Fibroblast of lung (primary cell): ENCODE data around the gene CMC1. TPM values are rescaled to one million over a fixed set of nuclear protein-coding genes. Genes with fewer than 3 reads are reported as not detected.
A peak's percentile ranks its signal among the peaks of the same experiment; 100 is the strongest.

Source experiments
- DNase-seq, 2 donors: peaks; one replicate each; pipeline versions ENCODE4 v3.0.0 to v3.0.0-alpha.2; 2010; ENCODE audit warnings: low read depth in 2 of 2
- H2AFZ ChIP-seq: 2 replicates; pipeline ENCODE4 v1.5.1; 2012; ENCODE audit warnings: low read length, control low read depth, inconsistent platforms
- H3K27ac ChIP-seq: 2 replicates; pipeline ENCODE4 v1.5.1; 2011; ENCODE audit warnings: low read length, control low read depth; ENCODE audit not compliant: insufficient read depth
- H3K27me3 ChIP-seq: 2 replicates; pipeline ENCODE4 v1.5.1; 2011; ENCODE audit warnings: mild to moderate bottlenecking, low read length; ENCODE audit not compliant: control insufficient read depth, insufficient read depth
- H3K36me3 ChIP-seq: 2 replicates; pipeline ENCODE4 v1.5.1; 2011; ENCODE audit warnings: low read length; ENCODE audit not compliant: control insufficient read depth, insufficient read depth
- H3K4me1 ChIP-seq: 2 replicates; pipeline ENCODE4 v1.5.1; 2011; ENCODE audit warnings: low read length; ENCODE audit not compliant: control insufficient read depth, insufficient read depth; ENCODE audit errors: extremely low read depth
- H3K4me2 ChIP-seq: 2 replicates; pipeline ENCODE4 v1.5.1; 2011; ENCODE audit warnings: low read length, control low read depth; ENCODE audit not compliant: insufficient read depth; ENCODE audit errors: extremely low read depth
- H3K4me3 ChIP-seq, 4 experiments: fragments of 200-600 bp in 1 of 4; sonication (generic) in 1 of 4; replicated peaks in 1 of 4; 2 replicates each; pipeline ENCODE4 v1.5.1; 2011 to 2016; ENCODE audit warnings: low read length in 4 of 4, low read depth in 3 of 4, mild to moderate bottlenecking in 3 of 4, control low read depth in 2 of 4, inconsistent platforms in 1 of 4, mixed read lengths in 1 of 4; ENCODE audit not compliant: insufficient read depth in 1 of 4; ENCODE audit errors: control extremely low read depth in 1 of 4
- H3K79me2 ChIP-seq: 2 replicates; pipeline ENCODE4 v1.5.1; 2012; ENCODE audit warnings: mild to moderate bottlenecking, low read length, inconsistent platforms; ENCODE audit not compliant: control insufficient read depth, insufficient read depth
- H3K9ac ChIP-seq: 2 replicates; pipeline ENCODE4 v1.5.1; 2011; ENCODE audit warnings: mild to moderate bottlenecking, low read length, control low read depth; ENCODE audit not compliant: insufficient read depth
- H3K9me3 ChIP-seq: 2 replicates; pipeline ENCODE4 v1.5.1; 2012; ENCODE audit warnings: low read depth, low read length; ENCODE audit not compliant: control insufficient read depth, insufficient read depth
- H4K20me1 ChIP-seq: 2 replicates; pipeline ENCODE4 v1.5.1; 2011; ENCODE audit warnings: low read length; ENCODE audit not compliant: control insufficient read depth, insufficient read depth; ENCODE audit errors: extremely low read depth
- CTCF ChIP-seq, 2 donors: IDR thresholded peaks in 1 of 2; conservative IDR thresholded peaks in 1 of 2; 1 replicate in 1 of 2; 2 replicates in 1 of 2; pipeline ENCODE4 v1.5.1; 2011 to 2012; ENCODE audit warnings: low read length in 2 of 2, control low read depth in 1 of 2, inconsistent platforms in 1 of 2, low read depth in 1 of 2, mild to moderate bottlenecking in 1 of 2
- EZH2 ChIP-seq: IDR thresholded peaks from 2 replicates; pipeline ENCODE4 v1.5.1; 2012; ENCODE audit warnings: low read length, control low read depth, mild to moderate bottlenecking; ENCODE audit errors: missing control alignments
- polyA plus RNA-seq, 2 donors: library from polyadenylated mRNA; depleted of rRNA in 1 of 2; stranded (reverse) in 1 of 2; unstranded in 1 of 2; fragments of >200 nt; gene quantifications; 2 replicates each; pipeline ENCODE4 v1.2.1, GENCODE V29; 2011 to 2012; ENCODE audit warnings: missing spikeins in 1 of 2
- total RNA-seq: library from RNA; depleted of rRNA; stranded (reverse); fragments of >200 nt; gene quantifications from 2 replicates; pipeline ENCODE4 v1.2.1, GENCODE V29; 2014

The CMC1 gene
- total and polyA plus RNA-seq, 2 donors (not counting 1 experiment from before 2014, with no cell fraction given) = 5.6 to 26.7 TPM

- H3K4me1 ChIP-seq = peaks cover 5% of the 10 kb centered on the region
- H3K4me3 ChIP-seq = peak overlapping the region; percentile 79 to 99 (median 90)
- no peaks in the 10 kb centered on the region for H3K9me3 ChIP-seq
- H3K9ac ChIP-seq = peak overlapping the region; percentile 97
- peak overlapping the region; percentile 75 for H3K4me2 ChIP-seq
- peak; percentile 4 to 94 for DNase-seq
- TF ChIP-seq CTCF (conservative IDR thresholded peaks at IDR 0.05 in 1 of 2, IDR thresholded peaks at IDR 0.05 in 1 of 2; ENCODE audit: low read depth in 1 of 2, low read length in 2 of 2) = no peak
- TF ChIP-seq EZH2 = no peak
- H3K79me2 ChIP-seq = peaks cover 39% of the 10 kb centered on the region
- H3K36me3 ChIP-seq = no peaks in the 10 kb centered on the region
- H4K20me1 ChIP-seq = no peaks in the 10 kb centered on the region
- no peaks in the 10 kb centered on the region for H3K27me3 ChIP-seq
- peak overlapping the region; percentile 99 for H3K27ac ChIP-seq
- peak overlapping the region; percentile 28 for H2AFZ ChIP-seq
These were observed 106.2 kb downstream of the CMC1 start for GRCh38 chr3:28347374-28348264.

- Histone ChIP-seq H3K79me2 (peaks cover 35% of the 10 kb centered on the region), H3K27ac (peak overlapping the region; percentile 99), H3K27me3 (no peaks in the 10 kb centered on the region), H3K9me3 (no peaks in the 10 kb centered on the region), H3K36me3 (no peaks in the 10 kb centered on the region), H3K4me1 (peaks cover 3% of the 10 kb centered on the region), H2AFZ (peak overlapping the region; percentile 28), H3K9ac (peak overlapping the region; percentile 97), H4K20me1 (no peaks in the 10 kb centered on the region), H3K4me3 (peak overlapping the region; percentile 79 to 99 (median 90)), H3K4me2 (peak overlapping the region; percentile 75)
- no peak for DNase-seq
- TF ChIP-seq CTCF (conservative IDR thresholded peaks at IDR 0.05 in 1 of 2, IDR thresholded peaks at IDR 0.05 in 1 of 2; ENCODE audit: low read depth in 1 of 2, low read length in 2 of 2) = no peak
- TF ChIP-seq EZH2 = no peak
These were observed 106.8 kb downstream of the CMC1 start for GRCh38 chr3:28348265-28348628.

GRCh38 chr3:28348629-28349468, 107.4 kb downstream of the CMC1 start, which contains the start of the genes AZI2 and ZCWPW2:
Gene AZI2, minus strand, starts transcription at chr3:28348824. Its CDS starts 8,207 bp downstream, at chr3:28340617.
Gene ZCWPW2, plus strand, starts transcription at chr3:28348721. Its CDS starts 64,348 bp downstream, at chr3:28413069.
- Histone ChIP-seq H3K9ac (peak within 1 kb of the TSS; percentile 97), H3K9me3 (no peaks in the 10 kb centered on the region), H3K4me1 (peaks cover 3% of the 10 kb centered on the region), H3K4me2 (peak within 1 kb of the TSS; percentile 79), H2AFZ (peak within 1 kb of the TSS; percentile 56), H3K36me3 (no peaks in the 10 kb centered on the region), H3K4me3 (peak within 1 kb of the TSS; percentile 79 to 99 (median 90)), H4K20me1 (no peaks in the 10 kb centered on the region), H3K79me2 (peaks cover 33% of the 10 kb centered on the region), H3K27me3 (no peaks in the 10 kb centered on the region), H3K27ac (peak within 1 kb of the TSS; percentile 99)
- peak; percentile 95 to 97 for DNase-seq
- TF ChIP-seq CTCF (conservative IDR thresholded peaks at IDR 0.05 in 1 of 2, IDR thresholded peaks at IDR 0.05 in 1 of 2; ENCODE audit: low read depth in 1 of 2, low read length in 2 of 2) (peak; percentile 33 to 38), EZH2 (no peak)
